ACC112 (cell line): ENCODE results near the gene KCNAB1.
"Not testable (repeated sequence)": the region's sequence is repeated elsewhere in the genome, so short reads cannot be mapped to it uniquely, and the experiment has no call there.

Source experiments
- H2AFZ ChIP-seq: fragments of 200-600 bp; sonication (generic); one replicate; pipeline ENCODE4 v1.6.0; 2017; ENCODE audit warnings: antibody characterized with exemption, low read length; ENCODE audit not compliant: unreplicated experiment
- H3K27ac ChIP-seq: fragments of 200-600 bp; sonication (generic); 2 replicates; pipeline ENCODE4 v1.5.1; 2014; ENCODE audit warnings: low read depth, mild to moderate bottlenecking, antibody characterized with exemption, low read length, moderate library complexity
- H3K27me3 ChIP-seq: fragments of 200-600 bp; sonication (generic); 2 replicates; pipeline ENCODE4 v1.6.1; 2014; ENCODE audit warnings: mild to moderate bottlenecking, antibody characterized with exemption, low read length, moderate library complexity, mixed read lengths; ENCODE audit not compliant: insufficient read depth
- H3K36me3 ChIP-seq: fragments of 200-600 bp; sonication (generic); 2 replicates; pipeline ENCODE4 v1.6.1; 2016; ENCODE audit warnings: mild to moderate bottlenecking, antibody characterized with exemption, low read length, moderate library complexity, mixed read lengths; ENCODE audit not compliant: insufficient read depth
- H3K4me1 ChIP-seq: fragments of 200-600 bp; sonication (generic); one replicate; pipeline ENCODE4 v1.6.1; 2016; ENCODE audit warnings: low read length, mixed read lengths; ENCODE audit not compliant: insufficient read depth, unreplicated experiment, control insufficient read depth
- H3K4me3 ChIP-seq: fragments of 200-600 bp; sonication (generic); 2 replicates; pipeline ENCODE4 v1.5.1; 2014; ENCODE audit warnings: mild to moderate bottlenecking, low read depth, low read length
- H3K79me2 ChIP-seq: fragments of 200-600 bp; sonication (generic); one replicate; pipeline ENCODE4 v1.6.0; 2016; ENCODE audit warnings: low read length; ENCODE audit not compliant: control insufficient read depth, unreplicated experiment, insufficient read depth

Gene KCNAB1

GRCh38 chr3:156561533-156561932, 441.2 kb downstream of the KCNAB1 start:
- Histone ChIP-seq H3K27me3 (no peaks in the 10 kb centered on the region), H3K79me2 (no peaks in the 10 kb centered on the region), H3K27ac (no peak overlapping the region), H2AFZ (no peak overlapping the region), H3K4me1 (peaks cover 10% of the 10 kb centered on the region), H3K4me3 (no peak overlapping the region), H3K36me3 (no peaks in the 10 kb centered on the region)

- not testable (repeated sequence) for H3K27ac ChIP-seq, H3K4me3 ChIP-seq, H3K79me2 ChIP-seq, H3K27me3 ChIP-seq, H2AFZ ChIP-seq, H3K36me3 ChIP-seq
- peaks cover 10% of the 10 kb centered on the region for H3K4me1 ChIP-seq
Observed at GRCh38 chr3:156562486-156562885, 442.1 kb downstream of the KCNAB1 start.

GRCh38 chr3:156563900-156564682, 443.7 kb downstream of the KCNAB1 start:
- H3K27me3 ChIP-seq = no peaks in the 10 kb centered on the region
- H3K36me3 ChIP-seq = no peaks in the 10 kb centered on the region
- no peak overlapping the region for H3K27ac ChIP-seq
- no peaks in the 10 kb centered on the region for H3K79me2 ChIP-seq
- H3K4me1 ChIP-seq = peaks cover 10% of the 10 kb centered on the region
- H2AFZ ChIP-seq = peak overlapping the region; percentile 22
- H3K4me3 ChIP-seq = no peak overlapping the region

- not testable (repeated sequence) for H3K27me3 ChIP-seq, H3K27ac ChIP-seq, H3K79me2 ChIP-seq, H3K36me3 ChIP-seq, H2AFZ ChIP-seq, H3K4me3 ChIP-seq, H3K4me1 ChIP-seq
Observed at GRCh38 chr3:156569016-156569415, 448.6 kb downstream of the KCNAB1 start.

GRCh38 chr3:156569881-156570280, 449.5 kb downstream of the KCNAB1 start:
- H3K79me2 ChIP-seq, H3K4me1 ChIP-seq, H3K27me3 ChIP-seq, H3K36me3 ChIP-seq, H3K27ac ChIP-seq, H3K4me3 ChIP-seq: not testable (repeated sequence)
- H2AFZ ChIP-seq = peak overlapping the region; percentile 34

GRCh38 chr3:156575641-156576040, 455.3 kb downstream of the KCNAB1 start:
- H3K79me2 ChIP-seq = no peaks in the 10 kb centered on the region
- no peak overlapping the region for H2AFZ ChIP-seq
- H3K36me3 ChIP-seq = no peaks in the 10 kb centered on the region
- H3K27me3 ChIP-seq = no peaks in the 10 kb centered on the region
- H3K4me3 ChIP-seq = no peak overlapping the region
- no peak overlapping the region for H3K27ac ChIP-seq
- H3K4me1 ChIP-seq = peaks cover 9% of the 10 kb centered on the region

GRCh38 chr3:156576051-156576450, 455.7 kb downstream of the KCNAB1 start:
- H3K4me1 ChIP-seq = peaks cover 9% of the 10 kb centered on the region
- no peaks in the 10 kb centered on the region for H3K79me2 ChIP-seq
- no peaks in the 10 kb centered on the region for H3K36me3 ChIP-seq
- no peak overlapping the region for H3K27ac ChIP-seq
- no peak overlapping the region for H3K4me3 ChIP-seq
- no peaks in the 10 kb centered on the region for H3K27me3 ChIP-seq
- H2AFZ ChIP-seq = no peak overlapping the region

GRCh38 chr3:156576651-156577348, 456.4 kb downstream of the KCNAB1 start:
- Histone ChIP-seq H3K27ac (no peak overlapping the region), H3K4me3 (no peak overlapping the region)

GRCh38 chr3:156577736-156578135, 457.4 kb downstream of the KCNAB1 start:
- Histone ChIP-seq H3K79me2 (no peaks in the 10 kb centered on the region), H3K36me3 (no peaks in the 10 kb centered on the region), H3K4me3 (no peak overlapping the region), H3K4me1 (peaks cover 10% of the 10 kb centered on the region), H2AFZ (no peak overlapping the region), H3K27ac (no peak overlapping the region), H3K27me3 (no peaks in the 10 kb centered on the region)

More at GRCh38 chr3:156576651-156577348, 456.4 kb downstream of the KCNAB1 start:
- H3K4me1 ChIP-seq = peaks cover 9% of the 10 kb centered on the region
- no peaks in the 10 kb centered on the region for H3K36me3 ChIP-seq
- H3K27me3 ChIP-seq = no peaks in the 10 kb centered on the region
- H3K79me2 ChIP-seq = no peaks in the 10 kb centered on the region
- H2AFZ ChIP-seq = no peak overlapping the region

GRCh38 chr3:156579427-156579851, 459.1 kb downstream of the KCNAB1 start:
- Histone ChIP-seq H2AFZ (no peak overlapping the region), H3K27me3 (no peaks in the 10 kb centered on the region), H3K4me1 (peaks cover 14% of the 10 kb centered on the region), H3K36me3 (no peaks in the 10 kb centered on the region), H3K4me3 (no peak overlapping the region), H3K79me2 (no peaks in the 10 kb centered on the region), H3K27ac (no peak overlapping the region)

GRCh38 chr3:156581033-156581432, 460.7 kb downstream of the KCNAB1 start:
- no peaks in the 10 kb centered on the region for H3K27me3 ChIP-seq
- no peaks in the 10 kb centered on the region for H3K36me3 ChIP-seq
- no peak overlapping the region for H2AFZ ChIP-seq
- H3K4me3 ChIP-seq = no peak overlapping the region
- peaks cover 14% of the 10 kb centered on the region for H3K4me1 ChIP-seq
- H3K27ac ChIP-seq = no peak overlapping the region
- no peaks in the 10 kb centered on the region for H3K79me2 ChIP-seq
